KOPT-K1 (cell line): Measurements from ENCODE around the gene TRMT1.

Experiments used
- H3K27ac ChIP-seq: fragments of 200-600 bp; sonication (generic); 2 replicates; pipeline ENCODE4 v1.5.1; 2016; ENCODE audit warnings: antibody characterized with exemption, mild to moderate bottlenecking, low read depth, low read length; ENCODE audit not compliant: poor library complexity, severe bottlenecking
- H3K36me3 ChIP-seq: fragments of 200-600 bp; sonication (generic); 2 replicates; pipeline ENCODE4 v1.5.1; 2017; ENCODE audit warnings: antibody characterized with exemption, mild to moderate bottlenecking, low read length, moderate library complexity; ENCODE audit not compliant: insufficient read depth
- H3K9me3 ChIP-seq: fragments of 200-600 bp; sonication (generic); 2 replicates; pipeline ENCODE4 v1.5.1; 2017; ENCODE audit warnings: antibody characterized with exemption, low read length, mild to moderate bottlenecking; ENCODE audit not compliant: insufficient read depth, poor library complexity, severe bottlenecking

Gene TRMT1

GRCh38 chr19:13094771-13095392 is 21.7 kb downstream of the TRMT1 start:
- Histone ChIP-seq H3K9me3 (no peaks in the 10 kb centered on the region), H3K36me3 (no peaks in the 10 kb centered on the region), H3K27ac (no peak overlapping the region)

- Histone ChIP-seq H3K36me3 (no peaks in the 10 kb centered on the region), H3K27ac (no peak overlapping the region)
These were observed 22.4 kb downstream of the TRMT1 start for GRCh38 chr19:13094106-13094504.

GRCh38 chr19:13093407-13094105 is 23.0 kb downstream of the TRMT1 start:
- no peaks in the 10 kb centered on the region for H3K36me3 ChIP-seq
- no peaks in the 10 kb centered on the region for H3K9me3 ChIP-seq
- no peak overlapping the region for H3K27ac ChIP-seq

More at GRCh38 chr19:13094106-13094504, 22.4 kb downstream of the TRMT1 start:
- no peaks in the 10 kb centered on the region for H3K9me3 ChIP-seq

- no peak overlapping the region for H3K27ac ChIP-seq
These were observed 23.8 kb downstream of the TRMT1 start for GRCh38 chr19:13092606-13093235.

GRCh38 chr19:13092158-13092543 is 24.4 kb downstream of the TRMT1 start:
- H3K36me3 ChIP-seq: no peaks in the 10 kb centered on the region
- no peak overlapping the region for H3K27ac ChIP-seq
- H3K9me3 ChIP-seq: no peaks in the 10 kb centered on the region

More at GRCh38 chr19:13092606-13093235, 23.8 kb downstream of the TRMT1 start:
- H3K36me3 ChIP-seq: no peaks in the 10 kb centered on the region
- no peaks in the 10 kb centered on the region for H3K9me3 ChIP-seq

DNA sequence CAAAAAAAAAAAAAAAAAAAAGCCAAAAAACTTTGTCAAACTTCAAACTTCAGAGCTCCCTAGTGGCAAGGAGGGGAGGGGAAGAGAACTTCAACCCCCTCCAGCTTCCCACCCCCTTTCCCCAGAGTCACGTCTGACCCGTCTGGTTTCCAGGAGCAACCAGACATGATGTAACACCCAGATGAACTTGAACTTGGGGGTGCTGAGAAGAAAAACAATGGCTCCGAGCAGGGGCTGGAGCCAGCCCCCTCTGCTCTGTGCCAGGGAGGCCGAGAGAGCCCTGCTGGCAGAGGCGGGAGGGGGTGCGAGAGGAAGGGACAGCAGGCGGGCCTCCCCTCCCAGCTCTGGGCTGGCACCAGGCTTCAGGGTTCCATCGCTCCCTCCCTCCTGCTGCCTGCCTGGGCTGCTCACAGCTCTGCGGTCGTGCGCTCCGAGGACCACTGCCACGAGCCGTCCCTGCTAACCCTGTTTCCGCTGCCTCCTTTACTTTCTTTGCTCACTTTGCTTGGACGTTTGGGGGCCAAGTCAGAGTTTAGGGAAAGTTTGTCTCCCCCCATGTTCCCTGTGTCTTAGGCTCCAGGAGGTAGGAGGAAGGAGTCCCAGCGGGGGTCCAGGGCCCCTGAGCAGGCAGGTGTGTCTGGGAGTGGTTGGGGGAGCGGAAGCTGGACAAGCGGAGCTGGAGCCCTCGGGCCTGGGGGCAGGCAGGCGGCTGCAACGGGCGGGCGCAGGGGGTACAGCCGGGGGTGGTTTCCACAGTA is 25.0 kb downstream of the TRMT1 start:
- Histone ChIP-seq H3K9me3 (no peaks in the 10 kb centered on the region), H3K36me3 (no peaks in the 10 kb centered on the region), H3K27ac (no peak overlapping the region)

DNA sequence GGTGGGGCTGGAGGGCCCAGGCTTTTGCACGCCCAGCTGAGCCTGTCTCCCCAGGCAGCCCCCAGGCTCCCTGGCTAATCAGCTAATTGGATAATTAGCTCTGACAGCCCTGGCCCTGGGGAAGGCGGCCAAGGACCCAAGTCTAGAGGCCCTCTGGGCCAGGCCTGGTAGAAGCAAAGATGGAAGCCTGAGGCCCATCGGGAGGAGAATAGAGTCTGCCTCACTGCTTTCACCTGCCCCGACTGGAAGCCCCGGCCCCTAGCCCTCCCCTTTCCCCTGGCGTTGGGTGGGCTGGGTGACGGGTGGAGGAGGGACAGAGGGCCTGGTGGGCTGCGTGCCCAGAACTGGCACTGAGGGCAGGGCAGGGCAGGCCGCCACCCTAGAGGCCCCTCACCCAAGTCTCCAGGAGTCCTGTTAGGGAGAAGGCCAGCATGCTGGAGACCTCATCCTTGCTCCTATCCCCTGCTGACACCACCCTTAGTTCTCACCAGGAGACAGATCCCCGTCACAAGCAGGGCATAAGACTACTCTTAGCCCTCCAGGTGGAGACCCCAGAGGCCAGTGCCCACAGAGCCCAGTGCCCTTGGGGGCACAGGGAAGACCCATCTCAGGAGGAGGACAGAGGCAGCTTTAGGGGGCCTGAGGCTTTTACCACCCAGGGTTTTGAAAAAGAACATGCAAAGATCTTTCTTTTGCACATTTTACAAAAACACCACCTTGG is 25.9 kb downstream of the TRMT1 start:
- H3K9me3 ChIP-seq: no peaks in the 10 kb centered on the region
- H3K27ac ChIP-seq: no peak overlapping the region
- H3K36me3 ChIP-seq: no peaks in the 10 kb centered on the region

DNA sequence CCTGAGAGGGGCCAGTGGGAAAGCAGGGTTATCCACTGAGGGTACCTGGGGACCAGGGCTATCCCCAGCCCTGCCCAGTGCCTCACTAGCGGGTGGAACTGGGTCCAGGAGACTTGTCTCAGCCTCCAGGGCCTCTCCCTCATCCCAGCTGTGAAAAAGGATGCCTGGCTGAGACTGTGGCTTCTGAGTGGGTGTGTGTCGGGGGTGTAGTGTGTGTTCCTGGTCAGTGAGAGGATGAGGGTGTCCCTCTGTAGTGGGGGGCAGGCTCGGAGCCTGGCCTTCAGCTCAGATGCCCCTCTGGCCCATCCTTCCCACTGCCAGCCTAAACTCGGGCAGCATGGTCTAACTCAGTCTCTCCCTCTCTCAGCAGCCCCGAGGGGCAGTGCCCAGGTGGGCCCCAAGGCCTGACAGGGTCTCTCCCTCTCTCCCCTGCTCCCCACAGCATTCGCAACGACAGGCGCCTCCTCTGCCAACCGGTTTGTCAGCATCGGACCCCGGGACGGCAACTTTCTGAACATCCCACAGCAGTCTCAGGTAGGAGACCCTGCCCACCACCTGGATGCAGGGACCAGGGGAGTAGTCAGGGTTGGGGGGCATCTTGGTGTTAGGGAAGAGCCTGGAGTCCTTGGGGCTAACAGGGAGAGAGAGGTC is 26.6 kb downstream of the TRMT1 start:
- Histone ChIP-seq H3K27ac (no peak overlapping the region), H3K36me3 (no peaks in the 10 kb centered on the region)

GRCh38 chr19:13089139-13089856 is 27.2 kb downstream of the TRMT1 start:
- Histone ChIP-seq H3K9me3 (no peaks in the 10 kb centered on the region), H3K36me3 (no peaks in the 10 kb centered on the region), H3K27ac (no peak overlapping the region)

More for the DNA sequence above, 26.6 kb downstream of the TRMT1 start:
- H3K9me3 ChIP-seq: no peaks in the 10 kb centered on the region

DNA sequence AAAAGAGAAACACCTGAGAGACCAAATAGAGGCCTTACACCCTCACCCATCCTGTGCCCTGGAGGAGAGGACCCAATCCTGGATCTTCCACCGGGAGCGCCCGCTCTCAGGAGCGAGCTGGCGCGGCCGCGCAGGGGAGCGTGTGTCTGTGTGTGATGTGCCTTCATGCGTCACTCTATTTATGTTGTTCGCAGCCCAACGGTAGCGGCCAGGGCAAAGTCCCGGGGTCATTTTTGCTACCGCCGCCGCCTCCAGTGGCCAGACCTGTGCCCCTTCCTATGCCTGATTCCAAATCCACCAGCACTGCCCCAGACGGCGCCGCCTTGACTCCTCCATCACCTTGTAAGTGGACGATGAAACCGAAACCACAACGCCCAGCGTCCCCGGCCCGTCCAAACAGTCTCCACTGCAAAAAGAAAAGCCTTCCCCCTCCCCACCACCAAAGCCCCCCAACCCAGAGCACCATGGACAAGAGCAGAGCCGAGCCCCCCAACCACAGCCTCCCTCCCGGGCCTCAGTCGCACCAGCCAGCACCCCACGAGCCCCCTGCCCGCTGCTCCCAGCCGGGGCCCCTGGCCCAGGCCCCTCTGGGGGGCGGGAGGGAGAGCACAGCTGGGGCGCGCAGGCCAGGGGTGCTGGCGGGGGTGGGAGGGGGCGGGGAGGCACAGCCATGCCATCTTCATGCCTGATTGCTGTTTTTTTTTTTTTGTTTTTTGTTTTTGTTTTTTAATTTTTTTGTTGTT is 28.6 kb downstream of the TRMT1 start:
- H3K9me3 ChIP-seq: no peaks in the 10 kb centered on the region
- H3K27ac ChIP-seq: no peak overlapping the region
- no peaks in the 10 kb centered on the region for H3K36me3 ChIP-seq

- Histone ChIP-seq H3K27ac (no peak overlapping the region), H3K36me3 (no peaks in the 10 kb centered on the region), H3K9me3 (no peaks in the 10 kb centered on the region)
These were observed 29.2 kb downstream of the TRMT1 start for GRCh38 chr19:13087295-13087694.

- Histone ChIP-seq H3K27ac (no peak overlapping the region), H3K9me3 (no peaks in the 10 kb centered on the region), H3K36me3 (no peaks in the 10 kb centered on the region)
These were observed 30.2 kb downstream of the TRMT1 start for GRCh38 chr19:13086341-13086740.

DNA sequence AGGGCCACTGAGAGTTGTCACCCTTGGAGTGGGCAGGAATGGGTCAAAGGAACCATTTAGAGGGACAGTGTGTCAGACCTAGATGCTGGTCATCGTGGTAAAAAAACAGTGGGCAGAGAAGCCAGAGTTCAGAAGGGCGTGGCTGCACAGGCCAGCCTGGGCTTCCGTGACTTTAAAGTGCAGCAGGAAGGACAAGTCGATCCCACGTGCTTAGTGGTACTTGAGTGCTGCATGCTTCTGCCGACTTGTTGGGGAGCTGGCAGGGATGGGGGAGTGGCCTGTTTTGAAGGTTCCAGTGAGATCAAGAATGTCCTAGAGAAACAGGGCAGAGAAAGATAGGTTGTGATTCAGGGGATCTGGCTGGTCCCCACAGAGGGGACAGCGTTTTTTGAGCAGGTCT is 30.9 kb downstream of the TRMT1 start:
- no peaks in the 10 kb centered on the region for H3K36me3 ChIP-seq
- no peaks in the 10 kb centered on the region for H3K9me3 ChIP-seq
- no peak overlapping the region for H3K27ac ChIP-seq
